ENCODE measurements around the gene ZNF786.

- TF ChIP-seq CTCF (IDR thresholded peaks at IDR 0.05 in 8 of 11, conservative IDR thresholded peaks at IDR 0.05 in 3 of 11): no peak
- no peak for TF ChIP-seq POLR2A (IDR thresholded peaks at IDR 0.05)
- TF ChIP-seq POLR2AphosphoS5 (IDR thresholded peaks at IDR 0.05): no peak
Observed at GRCh38 chr7:149053384-149053783, 37.1 kb downstream of the ZNF786 start.

Measured in spleen (tissue), 7 donors.